A549 (cell line): ENCODE measurements around the gene RSRC2. TPM values are rescaled to one million over a fixed set of nuclear protein-coding genes. Genes with fewer than 3 reads are reported as not detected.
"Not testable (repeated sequence)": the region's sequence is repeated elsewhere in the genome, so short reads cannot be mapped to it uniquely, and the experiment has no call there.

Experiments
- ATAC-seq, 2 experiments: fragments of 200-7000 bp in 1 of 2; fragments of >200 bp in 1 of 2; cut with Nextera tagmentation in 1 of 2; cut with Tn5 transposase in 1 of 2; 3 replicates each; pipeline versions ENCODE4 v1.8.0 to v1.9.1; 2018 to 2020; ENCODE audit warnings: mild to moderate bottlenecking in 1 of 2, moderate library complexity in 1 of 2
- CTCF ChIA-PET: fragments of 300-600 bp; sonication (Branson Sonifier 250); formaldehyde crosslinking; extraction: SDS; loops from one replicate; lab custom pipeline; 2021; ENCODE audit warnings: antibody characterized with exemption, inconsistent platforms; lab: Yijun Ruan, JAX
- POLR2A ChIA-PET: fragments of 350-600 bp; formaldehyde crosslinking; extraction: SDS; loops from one replicate; lab custom pipeline; 2021; ENCODE audit warnings: antibody characterized with exemption, inconsistent platforms; lab: Yijun Ruan, JAX
- DNase-seq, 2 experiments: peaks; one replicate each; pipeline versions ENCODE4 v3.0.0 to v3.0.0-alpha.2; 2011 to 2016; ENCODE audit warnings: low read depth in 1 of 2, low spot score in 1 of 2
- FAIRE-seq: peaks from 2 replicates; lab custom pipeline; 2011; peaks lifted over from hg19 to GRCh38; lab: Jason Lieb, UNC
- H3K27ac ChIP-seq, 2 experiments: fragments of >200 bp; sonication (Bioruptor Twin); formaldehyde crosslinking; 3 replicates each; pipeline ENCODE4 v1.5.1; 2016 to 2017
- H3K4me1 ChIP-seq: fragments of >200 bp; sonication (Bioruptor Twin); formaldehyde crosslinking; 3 replicates; pipeline ENCODE4 v1.6.1; 2016
- H3K4me2 ChIP-seq: fragments of >200 bp; sonication (Bioruptor Twin); formaldehyde crosslinking; 3 replicates; pipeline ENCODE4 v1.6.1; 2016
- H3K4me3 ChIP-seq: fragments of >200 bp; sonication (Bioruptor Twin); formaldehyde crosslinking; 3 replicates; pipeline ENCODE4 v1.5.1; 2016
- H3K9me3 ChIP-seq: fragments of >200 bp; sonication (Bioruptor Twin); formaldehyde crosslinking; 3 replicates; pipeline ENCODE4 v1.6.1; 2016
- EHF ChIP-seq: fragments of 250-450 bp; sonication (Bioruptor Pico); IDR thresholded peaks from 2 replicates; pipeline ENCODE4 v1.5.0; 2020; ENCODE audit warnings: mild to moderate bottlenecking
- FOSL2 ChIP-seq, 2 experiments: fragments of 450-650 bp in 1 of 2; fragments of >200 bp in 1 of 2; sonication (Bioruptor Twin) in 1 of 2; formaldehyde crosslinking; IDR thresholded peaks; 2 replicates each; pipeline versions ENCODE4 v1.5.0 to v1.6.1; 2016 to 2020; ENCODE audit warnings: mild to moderate bottlenecking in 1 of 2, moderate library complexity in 1 of 2
- GATA3 ChIP-seq: IDR thresholded peaks from 2 replicates; pipeline ENCODE4 v1.6.1; 2012; ENCODE audit warnings: borderline replicate concordance
- HOXA7 ChIP-seq: fragments of 250-450 bp; sonication (Bioruptor Pico); IDR thresholded peaks from 2 replicates; pipeline ENCODE4 v1.5.0; 2020; ENCODE audit warnings: mild to moderate bottlenecking, moderate library complexity
- PHF8 ChIP-seq: fragments of 200-600 bp; sonication (generic); IDR thresholded peaks from 2 replicates; pipeline ENCODE4 v1.6.1; 2016; ENCODE audit warnings: low read depth, mild to moderate bottlenecking, antibody characterized with exemption, moderate library complexity, borderline replicate concordance
- POLR2A ChIP-seq: IDR thresholded peaks from 2 replicates; pipeline ENCODE4 v1.6.1; 2012; ENCODE audit warnings: mild to moderate bottlenecking, low read length
- POLR2AphosphoS2 ChIP-seq: conservative IDR thresholded peaks from 2 replicates; pipeline ENCODE4 v1.6.1; 2012; ENCODE audit warnings: low read length, improper control_type of control experiment, inconsistent platforms
- RAD21 ChIP-seq, 2 experiments: fragments of >200 bp in 1 of 2; sonication (Bioruptor Twin) in 1 of 2; formaldehyde crosslinking in 1 of 2; IDR thresholded peaks in 1 of 2; conservative IDR thresholded peaks in 1 of 2; 2 replicates in 1 of 2; 3 replicates in 1 of 2; pipeline ENCODE4 v1.6.1; 2012 to 2018; ENCODE audit warnings: inconsistent platforms in 1 of 2
- RNF2 ChIP-seq: fragments of 200-600 bp; sonication (generic); IDR thresholded peaks from 2 replicates; pipeline ENCODE4 v1.6.1; 2016; ENCODE audit warnings: low read depth, mild to moderate bottlenecking, antibody characterized with exemption, moderate library complexity, borderline replicate concordance
- SREBF2 ChIP-seq: fragments of 450-650 bp; IDR thresholded peaks from 2 replicates; pipeline ENCODE4 v1.6.1; 2014; ENCODE audit warnings: mild to moderate bottlenecking, moderate library complexity
- TFCP2L1 ChIP-seq: fragments of 250-450 bp; sonication (Bioruptor Pico); IDR thresholded peaks from 2 replicates; pipeline ENCODE4 v1.5.0; 2021; ENCODE audit warnings: mild to moderate bottlenecking
- ZC3H11A ChIP-seq: fragments of 450-650 bp; IDR thresholded peaks from 2 replicates; pipeline ENCODE4 v1.6.1; 2014; ENCODE audit warnings: antibody characterized with exemption, mild to moderate bottlenecking
- WGBS: methylation state at CpG from one replicate; pipeline ENCODE4 v1.1.6; 2017; ENCODE audit errors: missing lambda C conversion rate; 5-methylcytosine and 5-hydroxymethylcytosine counted together
- polyA plus RNA-seq, 4 experiments: library from polyadenylated mRNA; depleted of rRNA in 3 of 4; stranded (reverse); fragments of >200 nt; fragmentation: RNase III in 1 of 4; extraction: RNeasy Plus Mini Kit Qiagen cat#74134 plus additional on column Dnase treatment in 1 of 4; gene quantifications; 2 replicates in 3 of 4; 3 replicates in 1 of 4; pipeline ENCODE4 v1.2.3, GENCODE V29; 2011 to 2017
- TF ChIP-seq, protein P1 (sequence below): IDR thresholded peaks from 2 replicates; pipeline ENCODE4 v1.6.1; 2012; ENCODE audit warnings: low read depth, borderline replicate concordance
- TF ChIP-seq, protein P2 (sequence below): fragments of >200 bp; sonication (Bioruptor Twin); formaldehyde crosslinking; IDR thresholded peaks from 2 replicates; pipeline ENCODE4 v1.6.1; 2016
- TF ChIP-seq, protein P3 (sequence below): fragments of 450-650 bp; IDR thresholded peaks from 2 replicates; pipeline ENCODE4 v1.6.1; 2014; ENCODE audit warnings: antibody characterized with exemption
- TF ChIP-seq, protein P4 (sequence below): IDR thresholded peaks from 2 replicates; pipeline ENCODE4 v1.6.1; 2012
- TF ChIP-seq, protein P5 (sequence below): fragments of 200-600 bp; sonication (generic); IDR thresholded peaks from 2 replicates; pipeline ENCODE4 v1.6.1; 2016; ENCODE audit warnings: antibody characterized with exemption, mild to moderate bottlenecking, moderate library complexity

Gene RSRC2
- polyA plus RNA-seq, 2 of the 4 experiments (the other 2 are of a cell fraction): 72.8 to 83.3 TPM

DNA sequence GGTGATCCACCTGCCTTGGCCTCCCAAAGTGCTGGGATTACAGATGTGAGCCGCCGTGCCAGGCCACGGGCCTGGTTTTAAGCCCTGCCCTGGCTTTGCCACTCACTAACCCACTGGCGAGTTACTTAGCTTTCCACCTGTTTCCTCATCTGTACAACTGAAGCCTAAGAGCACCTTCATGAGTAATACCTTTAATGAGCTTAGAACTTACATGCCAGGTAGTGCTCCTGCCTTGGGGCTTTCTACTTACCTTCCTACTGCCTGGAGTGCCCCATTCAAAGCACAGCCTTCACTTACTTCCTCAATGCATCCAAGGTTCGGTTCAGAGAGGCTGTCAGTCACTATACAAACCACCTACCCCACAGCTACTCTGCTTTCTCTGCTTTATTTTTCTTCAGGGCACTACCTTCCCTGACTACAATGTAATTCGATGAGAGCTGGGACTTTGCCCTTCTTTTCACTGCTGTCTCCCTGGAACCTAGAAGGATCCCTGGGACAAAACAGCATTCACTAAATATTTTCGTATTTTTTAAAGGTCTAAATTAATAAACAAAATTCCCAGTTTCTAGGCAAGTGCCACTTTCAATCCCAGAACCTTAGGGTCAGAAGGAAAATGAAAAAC is 39.8 kb downstream of the RSRC2 start:
- Histone ChIP-seq H3K4me2 (no peak overlapping the region), H3K27ac (no peak overlapping the region), H3K9me3 (no peaks in the 10 kb centered on the region)
- FAIRE-seq (no peak), ATAC-seq (no peak)
- POLR2A ChIA-PET: interaction anchor here (0.7 kb wide), 1 partner anchor 12 kb away, joined by 3 read pairs; no protein-coding TSS in a partner anchor
- TF ChIP-seq PHF8 (no peak), GATA3 (no peak), HOXA7 (CRISPR knock-in tag) (no peak), TFCP2L1 (no peak), POLR2AphosphoS2 (no peak), ZC3H11A (no peak), RAD21 (conservative IDR thresholded peaks at IDR 0.05 in 1 of 2, IDR thresholded peaks at IDR 0.05 in 1 of 2) (no peak), EHF (CRISPR knock-in tag) (no peak), FOSL2 (IDR thresholded peaks at IDR 0.05) (no peak), FOSL2 (CRISPR knock-in tag; IDR thresholded peaks at IDR 0.05) (no peak), RNF2 (no peak), SREBF2 (no peak), POLR2A (no peak)
- TF ChIP-seq, protein P1, sequence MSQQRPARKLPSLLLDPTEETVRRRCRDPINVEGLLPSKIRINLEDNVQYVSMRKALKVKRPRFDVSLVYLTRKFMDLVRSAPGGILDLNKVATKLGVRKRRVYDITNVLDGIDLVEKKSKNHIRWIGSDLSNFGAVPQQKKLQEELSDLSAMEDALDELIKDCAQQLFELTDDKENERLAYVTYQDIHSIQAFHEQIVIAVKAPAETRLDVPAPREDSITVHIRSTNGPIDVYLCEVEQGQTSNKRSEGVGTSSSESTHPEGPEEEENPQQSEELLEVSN: no peak
- TF ChIP-seq, protein P2, sequence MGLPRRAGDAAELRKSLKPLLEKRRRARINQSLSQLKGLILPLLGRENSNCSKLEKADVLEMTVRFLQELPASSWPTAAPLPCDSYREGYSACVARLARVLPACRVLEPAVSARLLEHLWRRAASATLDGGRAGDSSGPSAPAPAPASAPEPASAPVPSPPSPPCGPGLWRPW: no peak
- TF ChIP-seq, protein P3, sequence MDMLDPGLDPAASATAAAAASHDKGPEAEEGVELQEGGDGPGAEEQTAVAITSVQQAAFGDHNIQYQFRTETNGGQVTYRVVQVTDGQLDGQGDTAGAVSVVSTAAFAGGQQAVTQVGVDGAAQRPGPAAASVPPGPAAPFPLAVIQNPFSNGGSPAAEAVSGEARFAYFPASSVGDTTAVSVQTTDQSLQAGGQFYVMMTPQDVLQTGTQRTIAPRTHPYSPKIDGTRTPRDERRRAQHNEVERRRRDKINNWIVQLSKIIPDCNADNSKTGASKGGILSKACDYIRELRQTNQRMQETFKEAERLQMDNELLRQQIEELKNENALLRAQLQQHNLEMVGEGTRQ: no peak
- TF ChIP-seq, protein P4, sequence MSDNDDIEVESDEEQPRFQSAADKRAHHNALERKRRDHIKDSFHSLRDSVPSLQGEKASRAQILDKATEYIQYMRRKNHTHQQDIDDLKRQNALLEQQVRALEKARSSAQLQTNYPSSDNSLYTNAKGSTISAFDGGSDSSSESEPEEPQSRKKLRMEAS: no peak
- TF ChIP-seq, protein P5, sequence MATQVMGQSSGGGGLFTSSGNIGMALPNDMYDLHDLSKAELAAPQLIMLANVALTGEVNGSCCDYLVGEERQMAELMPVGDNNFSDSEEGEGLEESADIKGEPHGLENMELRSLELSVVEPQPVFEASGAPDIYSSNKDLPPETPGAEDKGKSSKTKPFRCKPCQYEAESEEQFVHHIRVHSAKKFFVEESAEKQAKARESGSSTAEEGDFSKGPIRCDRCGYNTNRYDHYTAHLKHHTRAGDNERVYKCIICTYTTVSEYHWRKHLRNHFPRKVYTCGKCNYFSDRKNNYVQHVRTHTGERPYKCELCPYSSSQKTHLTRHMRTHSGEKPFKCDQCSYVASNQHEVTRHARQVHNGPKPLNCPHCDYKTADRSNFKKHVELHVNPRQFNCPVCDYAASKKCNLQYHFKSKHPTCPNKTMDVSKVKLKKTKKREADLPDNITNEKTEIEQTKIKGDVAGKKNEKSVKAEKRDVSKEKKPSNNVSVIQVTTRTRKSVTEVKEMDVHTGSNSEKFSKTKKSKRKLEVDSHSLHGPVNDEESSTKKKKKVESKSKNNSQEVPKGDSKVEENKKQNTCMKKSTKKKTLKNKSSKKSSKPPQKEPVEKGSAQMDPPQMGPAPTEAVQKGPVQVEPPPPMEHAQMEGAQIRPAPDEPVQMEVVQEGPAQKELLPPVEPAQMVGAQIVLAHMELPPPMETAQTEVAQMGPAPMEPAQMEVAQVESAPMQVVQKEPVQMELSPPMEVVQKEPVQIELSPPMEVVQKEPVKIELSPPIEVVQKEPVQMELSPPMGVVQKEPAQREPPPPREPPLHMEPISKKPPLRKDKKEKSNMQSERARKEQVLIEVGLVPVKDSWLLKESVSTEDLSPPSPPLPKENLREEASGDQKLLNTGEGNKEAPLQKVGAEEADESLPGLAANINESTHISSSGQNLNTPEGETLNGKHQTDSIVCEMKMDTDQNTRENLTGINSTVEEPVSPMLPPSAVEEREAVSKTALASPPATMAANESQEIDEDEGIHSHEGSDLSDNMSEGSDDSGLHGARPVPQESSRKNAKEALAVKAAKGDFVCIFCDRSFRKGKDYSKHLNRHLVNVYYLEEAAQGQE: no peak
- TF ChIP-seq, all 56 proteins: peak for 0
- CTCF ChIA-PET: interaction anchor here (1.0 to 1.9 kb wide), 4 partner anchors 11 to 130 kb away, joined by 4 to 15 read pairs (median 6); no protein-coding TSS in a partner anchor
- DNase-seq: no peak
- no peak overlapping the region for H3K4me3 ChIP-seq
- 94% methylated on average over 7 of the region's 7 CpGs for WGBS
- peaks cover 11% of the 10 kb centered on the region; the same call in 1 of the 3 replicates for H3K4me1 ChIP-seq

DNA sequence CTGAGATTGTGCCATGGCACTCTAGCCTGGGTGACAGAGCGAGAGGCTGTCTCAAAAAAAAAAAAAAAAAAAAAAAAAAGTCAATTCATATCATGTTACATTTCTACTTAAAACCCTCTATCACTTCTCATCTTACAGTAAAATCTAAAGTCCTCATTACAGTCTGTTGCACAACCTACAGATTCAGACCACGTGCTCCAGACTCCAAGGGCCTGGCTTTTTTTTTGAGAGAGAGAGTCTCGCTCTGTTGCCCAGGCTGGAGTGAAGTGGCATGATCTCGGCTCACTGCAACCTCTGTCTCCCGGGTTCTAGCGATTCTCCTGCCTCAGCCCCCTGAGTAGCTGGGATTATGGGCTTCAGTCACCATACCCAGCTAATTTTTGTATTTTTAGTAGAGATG is 40.4 kb downstream of the RSRC2 start:
- H3K4me1 ChIP-seq: peaks cover 11% of the 10 kb centered on the region; the same call in 1 of the 3 replicates
- not testable (repeated sequence) for H3K4me2 ChIP-seq, FAIRE-seq, H3K9me3 ChIP-seq, H3K4me3 ChIP-seq, H3K27ac ChIP-seq, DNase-seq
- ChIA-PET CTCF (interaction anchor here (1.0 to 1.9 kb wide), 4 partner anchors 12 to 130 kb away, joined by 4 to 15 read pairs (median 6); no protein-coding TSS in a partner anchor), POLR2A (interaction anchor here (0.6 kb wide), 1 partner anchor 1157 kb away, joined by 4 read pairs; no protein-coding TSS in a partner anchor)
- peak in 1 of 2 experiments; percentile 22; a peak in 2 of 6 replicates for ATAC-seq
- 96% methylated on average over 6 of the region's 6 CpGs for WGBS

DNA sequence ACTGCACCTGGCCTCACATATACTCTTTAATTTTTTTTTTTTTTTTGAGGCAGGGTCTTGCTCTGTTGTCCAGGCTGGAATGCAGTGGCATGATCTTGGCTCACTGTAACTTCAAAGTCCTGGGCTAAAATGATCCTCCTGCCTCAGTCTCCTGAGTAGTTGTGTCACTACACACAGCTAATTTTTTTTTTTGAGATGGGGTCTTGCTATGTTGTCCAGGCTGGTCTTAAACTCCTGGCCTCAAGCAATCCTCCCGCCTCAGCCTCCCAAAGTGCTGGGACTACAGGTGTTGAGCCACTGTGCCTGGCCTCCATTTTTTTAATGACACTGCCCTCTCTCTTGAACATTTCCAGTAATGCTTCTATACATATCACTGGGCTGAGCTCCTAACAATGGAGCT is 42.4 kb downstream of the RSRC2 start:
- CTCF ChIA-PET: interaction anchor here (0.8 to 1.3 kb wide), 5 partner anchors 13 to 112 kb away, joined by 3 to 8 read pairs (median 3); no protein-coding TSS in a partner anchor
- not testable (repeated sequence) for ATAC-seq, H3K4me2 ChIP-seq, FAIRE-seq, H3K27ac ChIP-seq, H3K4me1 ChIP-seq, H3K4me3 ChIP-seq, H3K9me3 ChIP-seq, DNase-seq
- POLR2A ChIA-PET: interaction anchor here (0.7 kb wide), 1 partner anchor 12 kb away, joined by 3 read pairs; no protein-coding TSS in a partner anchor
- 100% methylated on average over 1 of the region's 1 CpG for WGBS
